ENCODE data around the gene SAMM50.

SAMM50 gene

GRCh38 chr22:44030051-44030701, 74.9 kb downstream of the SAMM50 start:
- DNase-seq (ENCODE audit: low spot score), result no peak
- TF ChIP-seq, protein P1, sequence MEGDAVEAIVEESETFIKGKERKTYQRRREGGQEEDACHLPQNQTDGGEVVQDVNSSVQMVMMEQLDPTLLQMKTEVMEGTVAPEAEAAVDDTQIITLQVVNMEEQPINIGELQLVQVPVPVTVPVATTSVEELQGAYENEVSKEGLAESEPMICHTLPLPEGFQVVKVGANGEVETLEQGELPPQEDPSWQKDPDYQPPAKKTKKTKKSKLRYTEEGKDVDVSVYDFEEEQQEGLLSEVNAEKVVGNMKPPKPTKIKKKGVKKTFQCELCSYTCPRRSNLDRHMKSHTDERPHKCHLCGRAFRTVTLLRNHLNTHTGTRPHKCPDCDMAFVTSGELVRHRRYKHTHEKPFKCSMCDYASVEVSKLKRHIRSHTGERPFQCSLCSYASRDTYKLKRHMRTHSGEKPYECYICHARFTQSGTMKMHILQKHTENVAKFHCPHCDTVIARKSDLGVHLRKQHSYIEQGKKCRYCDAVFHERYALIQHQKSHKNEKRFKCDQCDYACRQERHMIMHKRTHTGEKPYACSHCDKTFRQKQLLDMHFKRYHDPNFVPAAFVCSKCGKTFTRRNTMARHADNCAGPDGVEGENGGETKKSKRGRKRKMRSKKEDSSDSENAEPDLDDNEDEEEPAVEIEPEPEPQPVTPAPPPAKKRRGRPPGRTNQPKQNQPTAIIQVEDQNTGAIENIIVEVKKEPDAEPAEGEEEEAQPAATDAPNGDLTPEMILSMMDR (IDR thresholded peaks at IDR 0.05; ENCODE audit: extremely low read depth, insufficient read depth, missing control alignments), result no peak
- in situ Hi-C loops (cut with MboI; ENCODE audit: low pct_unique_long_range_greater_than_20kb, low sequenced_read_pairs, unreplicated experiment), result no loop called here

GRCh38 chr22:44030702-44031082, 75.5 kb downstream of the SAMM50 start:
- in situ Hi-C loops (cut with MboI; ENCODE audit: low pct_unique_long_range_greater_than_20kb, low sequenced_read_pairs, unreplicated experiment), result no loop called here
- no peak for DNase-seq (ENCODE audit: low spot score)
- TF ChIP-seq, protein P1 (IDR thresholded peaks at IDR 0.05; ENCODE audit: extremely low read depth, insufficient read depth, missing control alignments), result no peak

GRCh38 chr22:44031158-44031952, 76.1 kb downstream of the SAMM50 start:
- DNase-seq (ENCODE audit: low spot score), result no peak
- in situ Hi-C loops (cut with MboI; ENCODE audit: low pct_unique_long_range_greater_than_20kb, low sequenced_read_pairs, unreplicated experiment), result no loop called here
- TF ChIP-seq, protein P1 (IDR thresholded peaks at IDR 0.05; ENCODE audit: extremely low read depth, insufficient read depth, missing control alignments), result no peak

- TF ChIP-seq, protein P1 (IDR thresholded peaks at IDR 0.05; ENCODE audit: extremely low read depth, insufficient read depth, missing control alignments), result no peak
- no peak for DNase-seq (ENCODE audit: low spot score)
- in situ Hi-C loops (cut with MboI; ENCODE audit: low pct_unique_long_range_greater_than_20kb, low sequenced_read_pairs, unreplicated experiment), result no loop called here
Observed at GRCh38 chr22:44032126-44032730, 77.0 kb downstream of the SAMM50 start.

GRCh38 chr22:44033287-44033686, 78.0 kb downstream of the SAMM50 start:
- in situ Hi-C loops (cut with MboI; ENCODE audit: low pct_unique_long_range_greater_than_20kb, low sequenced_read_pairs, unreplicated experiment), result no loop called here
- TF ChIP-seq, protein P1 (IDR thresholded peaks at IDR 0.05; ENCODE audit: extremely low read depth, insufficient read depth, missing control alignments), result no peak
- no peak for DNase-seq (ENCODE audit: low spot score)

- in situ Hi-C loops (cut with MboI; ENCODE audit: low pct_unique_long_range_greater_than_20kb, low sequenced_read_pairs, unreplicated experiment), result no loop called here
- TF ChIP-seq, protein P1 (IDR thresholded peaks at IDR 0.05; ENCODE audit: extremely low read depth, insufficient read depth, missing control alignments), result no peak
Observed at GRCh38 chr22:44033694-44034093, 78.5 kb downstream of the SAMM50 start.

More at GRCh38 chr22:44033694-44034093, 78.5 kb downstream of the SAMM50 start:
- DNase-seq (ENCODE audit: low spot score), result no peak

Data from GM13977 (cell line).